Right lobe of liver (tissue), 6 donors: Measurements from ENCODE around the gene SBF2. TPM values are rescaled to one million over a fixed set of nuclear protein-coding genes. Genes with fewer than 3 reads are reported as not detected.

ENCODE experiments used
- ATAC-seq, 4 donors: fragments of 200-7000 bp; cut with Tn5 transposase; one replicate each; pipeline ENCODE4 v1.9.1; 2020; ENCODE audit warnings: mild to moderate bottlenecking in 4 of 4, moderate library complexity in 4 of 4
- DNase-seq, 3 donors: peaks; one replicate each; pipeline ENCODE4 v3.0.0-alpha.2; 2020
- H3K27ac ChIP-seq, 3 donors: fragments of 200-600 bp; one replicate each; pipeline ENCODE4 v1.8.0; 2022
- H3K27me3 ChIP-seq, 2 donors: fragments of 200-600 bp; one replicate each; pipeline ENCODE4 v1.8.0; 2022
- H3K36me3 ChIP-seq, 4 donors: fragments of 200-600 bp; sonication (generic) in 1 of 4; one replicate each; pipeline versions ENCODE4 v1.5.1 to v1.8.0; 2017 to 2022; ENCODE audit warnings: control low read depth in 1 of 4
- H3K4me1 ChIP-seq, 4 donors: fragments of 200-600 bp; sonication (generic) in 1 of 4; one replicate each; pipeline versions ENCODE4 v1.5.1 to v1.8.0; 2017 to 2022; ENCODE audit warnings: control low read depth in 1 of 4
- H3K4me3 ChIP-seq, 3 donors: fragments of 200-600 bp; one replicate each; pipeline ENCODE4 v1.8.0; 2022
- H3K9me3 ChIP-seq, 4 donors: fragments of 200-600 bp; sonication (generic) in 1 of 4; one replicate each; pipeline versions ENCODE4 v1.5.1 to v1.8.0; 2017 to 2022; ENCODE audit warnings: control low read depth in 1 of 4
- POLR2A ChIP-seq: fragments of 450-650 bp; IDR thresholded peaks from one replicate; pipeline ENCODE4 v1.6.1; 2017; ENCODE audit warnings: antibody characterized with exemption, mild to moderate bottlenecking
- WGBS: methylation state at CpG from one replicate; pipeline ENCODE4 v1.1.6; 2018; ENCODE audit warnings: low coverage, low lambda C conversion rate; ENCODE audit not compliant: insufficient coverage; ENCODE audit errors: missing lambda C conversion rate; 5-methylcytosine and 5-hydroxymethylcytosine counted together
- intact Hi-C, 2 donors: fragments of 100-400 bp; cut with DNase I; formaldehyde crosslinking; loops; one replicate each; pipeline versions ENCODE4 v1.11.2 to v1.14.1; 2022
- total RNA-seq, 6 experiments: library from RNA; depleted of rRNA in 2 of 6; stranded (reverse); fragments of >200 nt in 2 of 6; fragmentation: NEBNext Ultra II Directional in 3 of 6; extraction: Animal tissue kit (Norgen Biotek cat#: 25700) in 3 of 6; gene quantifications; one replicate each; pipeline versions ENCODE4 v1.1.0 to v1.2.4, GENCODE V29; 2016 to 2023
- TF ChIP-seq, protein P1 (sequence below), 4 donors: fragments of 200-600 bp in 3 of 4; fragments of 450-650 bp in 1 of 4; IDR thresholded peaks; one replicate each; pipeline versions ENCODE4 v1.5.1 to v1.8.0; 2016 to 2022; ENCODE audit warnings: antibody characterized with exemption in 4 of 4, mild to moderate bottlenecking in 2 of 4
- donor health status: DM: no; HTN: yes; CAD: no.
- donor health status: DM: no; HTN: no; CAD: no.
- donor health status: DM: no; HTN: no; CAD: no.
- donor health status: DM: no; HTN: yes; CAD: no.
- donor health status: DM: no; HTN: yes; CAD: no.

Gene SBF2
- total RNA-seq, 6 experiments from 2014 or later = 13.7 to 28.4 (median 21.3) TPM

DNA sequence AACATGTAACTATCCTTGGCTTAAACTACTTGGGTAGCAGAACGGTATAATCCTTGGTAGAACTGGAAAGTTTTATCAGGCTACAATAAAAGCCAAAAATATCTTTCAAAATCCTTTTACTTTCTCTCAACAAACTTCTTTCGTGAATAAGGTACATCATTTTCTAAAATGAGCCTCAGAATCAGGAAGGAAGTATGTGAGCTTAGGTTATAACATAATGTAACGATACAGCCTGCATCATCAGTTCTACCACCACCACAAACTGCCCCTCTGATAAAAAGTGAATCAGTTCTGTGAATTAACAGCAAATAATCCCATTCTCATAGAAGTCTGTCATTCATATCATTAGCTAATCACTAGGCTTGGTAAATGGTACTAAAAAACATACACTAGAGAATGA, 244.3 kb downstream of the SBF2 start:
- 73% methylated on average over 3 of the region's 3 CpGs for WGBS
- DNase-seq = no peak
- no peak for ATAC-seq
- Histone ChIP-seq H3K4me3 (no peak overlapping the region), H3K27me3 (no peaks in the 10 kb centered on the region), H3K4me1 (no peaks in the 10 kb centered on the region), H3K27ac (no peak overlapping the region), H3K9me3 (peaks cover 0 to 8% (median 1%) of the 10 kb centered on the region in 4 donors), H3K36me3 (no peaks in the 10 kb centered on the region)
- intact Hi-C loops = no loop called here
- TF ChIP-seq POLR2A = no peak
- TF ChIP-seq, protein P1, sequence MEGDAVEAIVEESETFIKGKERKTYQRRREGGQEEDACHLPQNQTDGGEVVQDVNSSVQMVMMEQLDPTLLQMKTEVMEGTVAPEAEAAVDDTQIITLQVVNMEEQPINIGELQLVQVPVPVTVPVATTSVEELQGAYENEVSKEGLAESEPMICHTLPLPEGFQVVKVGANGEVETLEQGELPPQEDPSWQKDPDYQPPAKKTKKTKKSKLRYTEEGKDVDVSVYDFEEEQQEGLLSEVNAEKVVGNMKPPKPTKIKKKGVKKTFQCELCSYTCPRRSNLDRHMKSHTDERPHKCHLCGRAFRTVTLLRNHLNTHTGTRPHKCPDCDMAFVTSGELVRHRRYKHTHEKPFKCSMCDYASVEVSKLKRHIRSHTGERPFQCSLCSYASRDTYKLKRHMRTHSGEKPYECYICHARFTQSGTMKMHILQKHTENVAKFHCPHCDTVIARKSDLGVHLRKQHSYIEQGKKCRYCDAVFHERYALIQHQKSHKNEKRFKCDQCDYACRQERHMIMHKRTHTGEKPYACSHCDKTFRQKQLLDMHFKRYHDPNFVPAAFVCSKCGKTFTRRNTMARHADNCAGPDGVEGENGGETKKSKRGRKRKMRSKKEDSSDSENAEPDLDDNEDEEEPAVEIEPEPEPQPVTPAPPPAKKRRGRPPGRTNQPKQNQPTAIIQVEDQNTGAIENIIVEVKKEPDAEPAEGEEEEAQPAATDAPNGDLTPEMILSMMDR (IDR thresholded peaks at IDR 0.05) = no peak

DNA sequence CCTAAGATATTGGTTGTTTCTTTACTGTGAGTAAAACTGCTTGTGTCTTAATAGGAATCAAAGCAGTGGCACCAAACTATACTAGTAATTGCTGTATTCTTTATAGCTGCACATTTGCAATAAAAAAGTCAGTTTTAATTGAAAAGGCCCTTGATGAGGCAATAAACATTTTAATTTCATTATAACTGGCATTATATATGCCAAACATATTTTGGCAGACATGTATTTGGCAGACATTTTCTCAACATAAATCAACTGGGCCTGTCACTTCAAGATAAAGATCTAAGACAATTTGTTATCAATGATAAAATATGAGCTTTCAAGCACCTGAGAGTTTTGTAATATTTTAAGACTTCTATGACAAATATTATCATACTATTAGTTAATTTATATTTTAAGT, 245.7 kb downstream of the SBF2 start:
- TF ChIP-seq, protein P1 (IDR thresholded peaks at IDR 0.05) = no peak
- no peak for TF ChIP-seq POLR2A
- no peaks in the 10 kb centered on the region for H3K27me3 ChIP-seq
- DNase-seq (no peak), ATAC-seq (no peak)
- peaks cover 0 to 7% (median 0%) of the 10 kb centered on the region in 4 donors for H3K4me1 ChIP-seq
- intact Hi-C loops = no loop called here
- no peaks in the 10 kb centered on the region for H3K36me3 ChIP-seq
- no peak overlapping the region for H3K4me3 ChIP-seq
- H3K9me3 ChIP-seq = peaks cover 0 to 11% (median 4%) of the 10 kb centered on the region in 4 donors
- no peak overlapping the region for H3K27ac ChIP-seq

DNA sequence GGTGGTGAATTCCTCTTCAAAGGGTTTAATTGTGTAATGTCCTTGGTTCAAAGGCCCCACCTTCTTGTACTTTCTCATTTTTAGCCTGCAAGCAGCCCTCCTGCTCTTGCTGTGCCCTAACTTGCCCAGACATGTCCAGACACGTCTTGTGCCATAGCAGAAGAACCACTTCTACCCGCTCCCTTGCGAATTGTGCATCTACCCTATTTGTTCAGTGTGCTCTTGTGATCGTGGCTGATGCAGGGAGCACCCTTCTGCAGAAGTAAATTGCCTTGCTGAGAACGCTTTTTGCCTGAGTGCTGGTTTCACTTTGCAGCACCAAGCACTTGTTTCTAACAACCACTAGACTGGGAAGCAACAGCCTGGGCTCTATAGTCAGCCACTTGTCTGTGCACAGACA, 249.4 kb downstream of the SBF2 start:
- Histone ChIP-seq H3K4me1 (peaks cover 0 to 15% (median 0%) of the 10 kb centered on the region in 4 donors), H3K9me3 (peaks cover 0 to 11% (median 4%) of the 10 kb centered on the region in 4 donors), H3K4me3 (no peak overlapping the region), H3K27me3 (no peaks in the 10 kb centered on the region), H3K27ac (peak overlapping the region in 1 of 3 donors; percentile 9), H3K36me3 (no peaks in the 10 kb centered on the region)
- intact Hi-C loops = no loop called here
- 100% methylated on average over 1 of the region's 5 CpGs for WGBS
- DNase-seq (no peak), ATAC-seq (no peak)
- TF ChIP-seq, protein P1 (IDR thresholded peaks at IDR 0.05) = no peak
- TF ChIP-seq POLR2A = no peak

DNA sequence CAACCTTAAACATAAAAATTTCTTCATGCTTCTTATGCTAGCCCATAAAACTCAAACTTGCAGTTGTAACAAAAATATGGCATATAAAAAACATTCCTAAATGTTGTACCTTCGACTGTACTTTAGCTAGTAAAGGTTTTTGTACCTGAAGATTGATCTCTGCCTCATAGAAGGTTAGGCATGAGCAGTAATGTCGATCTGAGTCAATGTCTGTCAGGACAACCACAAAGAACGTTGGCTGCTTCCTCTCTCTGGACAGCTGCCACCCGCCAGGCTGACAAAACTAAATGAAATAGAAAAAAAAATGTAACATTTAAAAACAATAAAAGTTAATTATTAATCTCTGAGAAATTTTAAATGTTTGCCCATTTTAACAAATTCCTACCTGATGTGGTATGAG, 251.3 kb downstream of the SBF2 start:
- peaks cover 0 to 15% (median 0%) of the 10 kb centered on the region in 4 donors for H3K4me1 ChIP-seq
- 11% methylated on average over 4 of the region's 4 CpGs for WGBS
- peaks cover 0 to 11% (median 4%) of the 10 kb centered on the region in 4 donors for H3K9me3 ChIP-seq
- no peaks in the 10 kb centered on the region for H3K27me3 ChIP-seq
- H3K27ac ChIP-seq = peak overlapping the region in 2 of 3 donors; percentile 5 to 48
- H3K4me3 ChIP-seq = no peak overlapping the region
- intact Hi-C loops = no loop called here
- H3K36me3 ChIP-seq = no peaks in the 10 kb centered on the region
- TF ChIP-seq, protein P1 (IDR thresholded peaks at IDR 0.05) = no peak
- TF ChIP-seq POLR2A = no peak
- DNase-seq = peak; percentile 60 to 76 (median 64)
- ATAC-seq = peak; percentile 82 to 90 (median 86)
